GM12878 (cell line): ENCODE results near the gene CACNA2D3. TPM values are rescaled to one million over a fixed set of nuclear protein-coding genes. Genes with fewer than 3 reads are reported as not detected.

Experiments
- ATAC-seq: fragments of 200-7000 bp; cut with Tn5 transposase; 3 replicates; pipeline ENCODE4 v1.9.1; 2020; ENCODE audit warnings: mild to moderate bottlenecking, moderate library complexity
- BruUV-seq: library from RNA; stranded (reverse); fragments of 400-500 nt; replicated peaks from 2 replicates; lab custom pipeline; 2021; lab: Mats Ljungman, UMichigan
- CTCF ChIA-PET: fragments of 300-600 bp; sonication (Branson Sonifier 250); formaldehyde crosslinking; extraction: SDS; loops from one replicate; lab custom pipeline; 2021; ENCODE audit warnings: inconsistent platforms; lab: Yijun Ruan, JAX
- POLR2A ChIA-PET: fragments of 350-600 bp; formaldehyde crosslinking; extraction: SDS; loops from one replicate; lab custom pipeline; 2021; ENCODE audit warnings: inconsistent platforms; lab: Charles Lee
- RAD21 ChIA-PET: fragments of 300-600 bp; sonication (Branson Sonifier 250); formaldehyde crosslinking; loops from one replicate; lab custom pipeline; 2023; ENCODE audit warnings: antibody characterized with exemption; ENCODE audit not compliant: unreplicated experiment; lab: Charles Lee
- SMC1A ChIA-PET: fragments of 300-600 bp; sonication (Branson Sonifier 250); formaldehyde crosslinking; loops from one replicate; lab custom pipeline; 2023; ENCODE audit not compliant: unreplicated experiment, uncharacterized antibody; lab: Charles Lee
- DNase-seq: peaks from one replicate; pipeline ENCODE4 v3.0.0-alpha.2; 2011; ENCODE audit warnings: low read depth, low spot score
- FAIRE-seq: peaks from 3 replicates; lab custom pipeline; 2011; peaks lifted over from hg19 to GRCh38; lab: Jason Lieb, UNC
- H2AFZ ChIP-seq: 2 replicates; pipeline ENCODE4 v1.6.0; 2011; ENCODE audit warnings: low read depth, low read length, control low read depth; ENCODE audit not compliant: control insufficient read depth
- H3K27ac ChIP-seq: 2 replicates; pipeline ENCODE4 v1.5.1; 2011; ENCODE audit warnings: control low read depth; ENCODE audit not compliant: control insufficient read depth, insufficient read depth
- H3K27me3 ChIP-seq, 2 experiments: replicated peaks in 1 of 2; 2 replicates each; pipeline versions ENCODE4 v1.6.0 to v1.6.1; 2011; ENCODE audit warnings: low read length in 1 of 2; ENCODE audit not compliant: control insufficient read depth in 2 of 2, insufficient read depth in 2 of 2
- H3K36me3 ChIP-seq, 2 experiments: 2 replicates each; pipeline ENCODE4 v1.5.1; 2011; ENCODE audit warnings: low read length in 1 of 2; ENCODE audit not compliant: control insufficient read depth in 2 of 2, insufficient read depth in 2 of 2
- H3K4me1 ChIP-seq: 2 replicates; pipeline ENCODE4 v1.6.1; 2011; ENCODE audit warnings: mild to moderate bottlenecking, low read length, moderate library complexity, mixed read lengths; ENCODE audit not compliant: control insufficient read depth, insufficient read depth
- H3K4me2 ChIP-seq: 2 replicates; pipeline ENCODE4 v1.6.0; 2011; ENCODE audit warnings: control low read depth; ENCODE audit not compliant: control insufficient read depth, insufficient read depth
- H3K4me3 ChIP-seq: fragments of 200-600 bp; sonication (generic); 2 replicates; pipeline ENCODE4 v1.5.1; 2016
- H3K79me2 ChIP-seq: 2 replicates; pipeline ENCODE4 v1.6.0; 2011; ENCODE audit warnings: low read length; ENCODE audit not compliant: control insufficient read depth, insufficient read depth
- H3K9ac ChIP-seq: 2 replicates; pipeline ENCODE4 v1.8.0; 2011; ENCODE audit warnings: low read length, control low read depth, mixed read lengths; ENCODE audit not compliant: control insufficient read depth, insufficient read depth
- H3K9me3 ChIP-seq: replicated peaks from 3 replicates; pipeline ENCODE4 v1.5.1; 2011; ENCODE audit warnings: mild to moderate bottlenecking, low read length; ENCODE audit not compliant: control insufficient read depth, insufficient read depth
- H4K20me1 ChIP-seq: 2 replicates; pipeline ENCODE4 v1.6.0; 2011; ENCODE audit not compliant: control insufficient read depth, insufficient read depth
- ASH2L ChIP-seq: fragments of 300-600, 200-600 bp; sonication (generic); IDR thresholded peaks from 2 replicates; pipeline ENCODE4 v1.6.1; 2017; ENCODE audit warnings: low read depth, mild to moderate bottlenecking, borderline replicate concordance
- ATF2 ChIP-seq: IDR thresholded peaks from 2 replicates; pipeline ENCODE4 v1.6.1; 2012; ENCODE audit warnings: low read length, inconsistent platforms
- BACH1 ChIP-seq: fragments of 450-650 bp; IDR thresholded peaks from 2 replicates; pipeline ENCODE4 v1.6.1; 2017; ENCODE audit warnings: mild to moderate bottlenecking, borderline replicate concordance
- CHD2 ChIP-seq: IDR thresholded peaks from 2 replicates; pipeline ENCODE4 v1.6.1; 2011; ENCODE audit warnings: low read depth, low read length, improper control_type of control experiment, borderline replicate concordance
- FOXM1 ChIP-seq: IDR thresholded peaks from 2 replicates; pipeline ENCODE4 v1.6.1; 2012; ENCODE audit warnings: low read depth, mild to moderate bottlenecking, inconsistent platforms, low read length, moderate library complexity
- NBN ChIP-seq: fragments of 450-650 bp; IDR thresholded peaks from 2 replicates; pipeline ENCODE4 v1.6.1; 2016
- NFYA ChIP-seq: IDR thresholded peaks from 2 replicates; pipeline ENCODE4 v1.6.1; 2011; ENCODE audit warnings: low read depth, mild to moderate bottlenecking, low read length, improper control_type of control experiment, borderline replicate concordance
- NKRF ChIP-seq: fragments of 450-650 bp; conservative IDR thresholded peaks from 2 replicates; pipeline ENCODE4 v1.6.1; 2017; ENCODE audit warnings: mild to moderate bottlenecking, moderate library complexity
- NR2C2 ChIP-seq: IDR thresholded peaks from 2 replicates; pipeline ENCODE4 v1.6.1; 2011; ENCODE audit warnings: borderline replicate concordance, low read depth; ENCODE audit not compliant: control insufficient read depth, insufficient read length
- PKNOX1 ChIP-seq: fragments of 450-650 bp; IDR thresholded peaks from 2 replicates; pipeline ENCODE4 v1.6.1; 2016; ENCODE audit warnings: mild to moderate bottlenecking
- POLR2A ChIP-seq: IDR thresholded peaks from 2 replicates; pipeline ENCODE4 v1.6.1; 2011; ENCODE audit warnings: low read depth, mild to moderate bottlenecking, low read length
- RCOR1 ChIP-seq: conservative IDR thresholded peaks from 2 replicates; pipeline ENCODE4 v1.6.1; 2012; ENCODE audit warnings: low read depth, low read length, improper control_type of control experiment
- STAT3 ChIP-seq: IDR thresholded peaks from 2 replicates; pipeline ENCODE4 v1.6.1; 2011; ENCODE audit warnings: low read depth, low read length, improper control_type of control experiment
- TCF3 ChIP-seq: IDR thresholded peaks from 2 replicates; pipeline ENCODE4 v1.6.1; 2012; ENCODE audit warnings: low read depth, mild to moderate bottlenecking, low read length, borderline replicate concordance; ENCODE audit not compliant: insufficient read depth
- ZBTB40 ChIP-seq: fragments of 450-650 bp; IDR thresholded peaks from 2 replicates; pipeline ENCODE4 v1.6.1; 2016; ENCODE audit warnings: mild to moderate bottlenecking, moderate library complexity, borderline replicate concordance
- WGBS: methylation state at CpG from one replicate; pipeline ENCODE4 v1.1.6; 2016; ENCODE audit warnings: low lambda C conversion rate; ENCODE audit not compliant: insufficient replicate concordance, insufficient coverage; ENCODE audit errors: missing lambda C conversion rate; 5-methylcytosine and 5-hydroxymethylcytosine counted together
- in situ Hi-C: fragments of 300-500 bp; cut with MboI; formaldehyde crosslinking; loops from 9 replicates; pipeline ENCODE4 v1.14.3; 2018; ENCODE audit warnings: mixed read lengths
- intact Hi-C: fragments of 100-400 bp; cut with micrococcal nuclease; formaldehyde crosslinking; loops from one replicate; pipeline ENCODE4 v1.14.2; 2022; ENCODE audit not compliant: unreplicated experiment
- polyA plus RNA-seq, 11 experiments: library from polyadenylated mRNA; depleted of rRNA in 4 of 11; unstranded in 6 of 11; stranded (reverse) in 5 of 11; fragments of >200 nt; fragmentation: Nextera tagmentation in 4 of 11; fragmentation: Illumina TruSeq in 1 of 11; extraction: Ambion mirVana in 4 of 11; extraction: Trizol in 1 of 11; gene quantifications; 1 replicate in 1 of 11; 2 replicates in 10 of 11; pipeline versions ENCODE4 v1.2.1 to v1.2.3, GENCODE V29; 2011 to 2016; ENCODE audit warnings: inconsistent platforms in 2 of 11, missing spikeins in 2 of 11, low read depth in 1 of 11
- total RNA-seq, 4 experiments: library from RNA; depleted of rRNA in 3 of 4; stranded (reverse); fragments of >200 nt in 3 of 4; fragmentation: Illumina TruSeq in 1 of 4; extraction: Trizol in 1 of 4; gene quantifications; 2 replicates each; pipeline versions ENCODE4 v1.2.1 to v1.2.3, GENCODE V29; 2013 to 2021

The CACNA2D3 gene
- total and polyA plus RNA-seq, 10 of the 15 experiments (the other 5 are each of a cell fraction or from before 2014, with no cell fraction given): not detected

- no peaks in the 10 kb centered on the region for H3K4me1 ChIP-seq
- H3K4me2 ChIP-seq: no peak overlapping the region
- RAD21 ChIA-PET: no interaction called here
- H3K4me3 ChIP-seq: no peak overlapping the region
- H2AFZ ChIP-seq: no peak overlapping the region
- 16% methylated on average over 5 of the region's 5 CpGs for WGBS
- H3K27ac ChIP-seq: no peak overlapping the region
- no peak overlapping the region for H3K9ac ChIP-seq
- no peaks in the 10 kb centered on the region for H3K27me3 ChIP-seq
- SMC1A ChIA-PET: no interaction called here
- CTCF ChIA-PET: no interaction called here
- POLR2A ChIA-PET: no interaction called here
- ATAC-seq (no peak), FAIRE-seq (no peak), DNase-seq (no peak)
- BruUV-seq: no TSS peak
- intact Hi-C loops (no loop called here), in situ Hi-C loops (no loop called here)
- H3K36me3 ChIP-seq: no peaks in the 10 kb centered on the region
- no peaks in the 10 kb centered on the region for H4K20me1 ChIP-seq
- no peaks in the 10 kb centered on the region for H3K9me3 ChIP-seq
- TF ChIP-seq TCF3 (no peak), BACH1 (no peak), PKNOX1 (no peak), FOXM1 (no peak), CHD2 (no peak), ASH2L (no peak), STAT3 (no peak), RCOR1 (no peak), POLR2A (no peak), NFYA (no peak), ATF2 (no peak), NBN (no peak), NR2C2 (no peak), NKRF (no peak), ZBTB40 (no peak)
- no peaks in the 10 kb centered on the region for H3K79me2 ChIP-seq
Measured at GRCh38 chr3:54988838-54989630, 866.7 kb downstream of the CACNA2D3 start.
